NCI-H2081 treated with DMSO at 0.1 percent for 48 hours (cell line): ENCODE data around the gene F2.

Experiments used
- DNase-seq: peaks from one replicate; lab custom pipeline; 2025; lab: John Stamatoyannopoulos, UW

F2 gene

GRCh38 chr11:46743693-46744339 is 24.8 kb downstream of the F2 start:
- DNase-seq: no peak

DNA sequence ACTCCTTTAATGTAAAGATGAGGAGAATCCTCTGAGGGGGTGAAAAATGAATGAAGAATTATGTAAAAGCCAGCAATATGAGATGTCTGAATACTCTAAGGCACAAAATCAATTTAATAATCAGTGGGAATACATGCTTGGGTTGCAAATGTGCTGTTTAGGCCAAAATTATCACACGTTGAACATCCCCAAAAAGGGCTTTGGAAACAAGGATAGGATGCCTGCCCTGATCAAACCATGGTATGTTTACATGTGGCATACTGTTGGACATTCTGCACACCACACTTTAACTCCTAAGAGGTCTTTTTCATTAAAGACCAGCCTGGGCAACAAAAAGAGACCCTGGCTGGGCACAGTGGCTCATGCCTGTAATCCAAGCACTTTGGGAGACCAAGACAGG is 26.3 kb downstream of the F2 start:
- DNase-seq: no peak

DNA sequence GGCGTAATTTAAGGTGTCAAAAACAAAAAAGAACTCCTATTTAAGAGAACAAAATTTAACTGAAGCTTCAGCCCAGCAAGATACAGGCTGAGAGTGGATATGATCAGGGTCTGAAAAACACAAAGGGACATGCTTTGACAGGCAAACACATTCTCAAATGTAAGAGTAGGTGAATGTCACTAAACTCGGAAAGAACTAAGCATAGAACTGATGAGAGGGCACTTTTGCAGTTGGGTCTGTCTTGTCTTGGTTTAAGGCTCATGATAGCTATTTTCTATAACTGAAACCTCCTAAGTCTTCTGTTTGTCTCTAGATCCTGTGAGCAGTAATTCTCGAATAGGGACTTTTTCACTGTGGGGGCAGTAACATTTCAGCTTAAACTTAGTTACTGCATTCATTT is 27.0 kb downstream of the F2 start:
- no peak for DNase-seq

GRCh38 chr11:46747150-46747549 is 28.1 kb downstream of the F2 start:
- no peak for DNase-seq

GRCh38 chr11:46755962-46756361 is 36.9 kb downstream of the F2 start:
- DNase-seq: no peak

DNA sequence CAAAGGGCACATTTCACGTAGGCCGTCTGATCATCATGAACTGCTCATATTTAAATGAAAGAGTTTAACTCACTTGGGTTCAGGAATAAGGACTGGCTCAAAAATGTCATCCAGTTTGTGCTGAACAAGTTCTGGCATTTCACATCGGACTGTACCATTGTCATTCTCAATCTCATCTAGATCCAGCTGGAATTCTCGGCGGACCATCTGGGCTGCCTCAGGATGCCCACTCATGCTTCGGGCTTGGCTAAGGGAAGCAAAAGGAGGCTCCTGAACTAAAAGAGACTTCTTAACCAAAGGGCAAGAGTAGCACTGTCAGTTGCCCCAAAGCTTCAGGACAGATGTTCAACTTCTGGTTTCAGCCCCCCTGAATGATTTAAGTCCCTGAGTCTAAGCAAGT is 40.2 kb downstream of the F2 start:
- no peak for DNase-seq

DNA sequence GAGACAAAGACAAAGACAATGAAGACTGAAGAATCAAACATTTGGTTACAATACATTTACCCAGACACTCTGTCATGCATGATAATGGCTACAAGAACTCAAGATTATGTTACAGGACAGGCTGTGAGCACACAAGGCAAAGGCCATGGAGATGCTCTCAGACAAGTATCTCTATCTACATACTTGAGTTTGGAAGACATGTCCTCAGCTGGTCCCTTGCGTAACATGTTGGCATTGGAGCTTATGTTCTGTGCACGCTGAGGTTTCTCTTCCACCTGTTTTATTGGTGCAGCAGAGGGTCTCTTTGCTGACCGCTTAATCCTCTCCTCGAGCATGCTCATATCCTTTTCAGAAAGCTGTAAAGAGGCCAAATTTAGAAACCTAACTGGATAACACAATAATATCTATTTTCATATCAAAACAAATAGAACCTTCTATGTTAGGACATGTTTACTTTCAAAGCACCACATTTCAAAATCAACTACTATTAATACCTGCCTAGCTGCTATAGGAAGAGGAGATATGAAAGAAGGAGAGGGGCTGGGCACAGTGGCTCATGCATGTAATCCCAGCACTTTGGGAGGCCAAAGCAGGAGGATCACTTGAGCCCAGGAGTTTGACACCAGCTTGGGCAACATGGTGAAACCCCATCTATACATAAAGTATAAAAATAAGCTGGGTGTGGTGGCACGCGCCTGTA is 41.6 kb downstream of the F2 start:
- no peak for DNase-seq

- no peak for DNase-seq
Measured at GRCh38 chr11:46761807-46762206, 42.8 kb downstream of the F2 start.

DNA sequence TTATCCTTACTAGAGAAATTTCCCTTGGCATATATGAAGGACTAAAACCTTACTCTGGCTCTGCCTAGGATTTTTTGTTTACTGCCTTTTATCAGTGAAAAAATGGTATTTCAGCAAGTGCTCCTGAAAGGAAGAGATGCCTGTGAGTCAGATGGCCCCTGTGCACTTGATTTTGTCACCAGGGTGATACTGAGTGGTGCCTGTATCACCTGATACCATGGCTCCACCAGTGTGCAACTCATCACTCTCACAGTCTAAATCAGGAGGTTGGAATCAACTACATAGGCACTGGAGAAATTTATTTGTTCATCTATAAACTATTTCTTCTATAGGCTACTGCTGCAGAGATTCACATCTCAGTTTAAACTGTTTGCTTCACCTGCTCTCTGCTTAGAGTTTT is 43.2 kb downstream of the F2 start:
- DNase-seq: no peak

GRCh38 chr11:46766656-46767055 is 47.6 kb downstream of the F2 start:
- DNase-seq: no peak

DNA sequence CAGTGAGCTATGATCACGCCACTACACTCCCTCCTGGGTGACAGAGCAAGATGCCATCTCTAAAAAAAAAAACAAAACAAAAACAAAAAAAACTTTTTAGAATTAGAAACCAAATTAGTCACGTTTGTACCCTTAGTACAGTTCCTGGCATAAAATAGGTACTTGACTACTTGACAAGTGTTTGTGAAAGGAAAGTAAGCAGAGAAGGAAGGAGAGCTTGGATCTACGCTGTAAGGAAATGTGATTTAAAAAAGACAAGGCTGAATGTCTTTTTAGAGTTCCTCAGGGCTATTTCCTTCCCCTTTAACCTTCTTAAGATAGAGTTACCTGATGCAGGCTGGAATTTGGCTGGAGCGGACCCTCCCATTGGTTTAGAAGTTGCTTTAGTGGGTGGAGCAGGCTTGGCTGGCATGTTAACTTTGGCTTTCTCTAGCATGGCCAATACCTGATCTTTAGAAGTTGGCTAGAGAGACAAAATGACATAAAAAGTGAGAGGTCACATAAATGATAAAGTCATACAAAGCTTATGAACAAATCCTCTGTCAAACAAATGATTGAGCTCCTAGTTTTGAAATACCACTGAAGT is 50.7 kb downstream of the F2 start:
- no peak for DNase-seq

GRCh38 chr11:46776878-46777277 is 57.9 kb downstream of the F2 start:
- no peak for DNase-seq

DNA sequence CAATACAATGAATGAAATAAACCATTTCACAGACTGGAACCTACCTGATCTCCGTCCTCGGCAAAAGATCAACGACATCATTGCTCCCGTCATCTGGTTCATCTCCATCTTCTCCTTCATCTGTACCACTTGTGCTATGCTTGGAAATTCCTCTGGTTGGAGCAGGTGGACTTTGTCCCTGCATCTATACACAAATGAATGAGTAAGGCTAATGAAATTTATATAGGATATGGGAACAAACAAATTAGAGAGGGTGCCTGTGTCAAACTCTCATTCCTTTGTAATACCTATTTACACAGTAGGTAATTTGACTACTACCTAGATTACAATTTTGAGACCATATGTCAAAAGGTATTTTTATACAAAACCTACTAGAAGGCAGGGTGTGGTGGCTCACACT is 59.4 kb downstream of the F2 start:
- no peak for DNase-seq
